Activated CD4-positive, CD25-positive, alpha-beta regulatory T cell (primary cell): Measurements from ENCODE around the gene KLK4.
"Not testable (repeated sequence)": the region's sequence is repeated elsewhere in the genome, so short reads cannot be mapped to it uniquely, and the experiment has no call there.

Experiments
- DNase-seq, 4 experiments: peaks; one replicate each; lab custom pipeline; 2025; lab: John Stamatoyannopoulos, UW

The KLK4 gene

DNA sequence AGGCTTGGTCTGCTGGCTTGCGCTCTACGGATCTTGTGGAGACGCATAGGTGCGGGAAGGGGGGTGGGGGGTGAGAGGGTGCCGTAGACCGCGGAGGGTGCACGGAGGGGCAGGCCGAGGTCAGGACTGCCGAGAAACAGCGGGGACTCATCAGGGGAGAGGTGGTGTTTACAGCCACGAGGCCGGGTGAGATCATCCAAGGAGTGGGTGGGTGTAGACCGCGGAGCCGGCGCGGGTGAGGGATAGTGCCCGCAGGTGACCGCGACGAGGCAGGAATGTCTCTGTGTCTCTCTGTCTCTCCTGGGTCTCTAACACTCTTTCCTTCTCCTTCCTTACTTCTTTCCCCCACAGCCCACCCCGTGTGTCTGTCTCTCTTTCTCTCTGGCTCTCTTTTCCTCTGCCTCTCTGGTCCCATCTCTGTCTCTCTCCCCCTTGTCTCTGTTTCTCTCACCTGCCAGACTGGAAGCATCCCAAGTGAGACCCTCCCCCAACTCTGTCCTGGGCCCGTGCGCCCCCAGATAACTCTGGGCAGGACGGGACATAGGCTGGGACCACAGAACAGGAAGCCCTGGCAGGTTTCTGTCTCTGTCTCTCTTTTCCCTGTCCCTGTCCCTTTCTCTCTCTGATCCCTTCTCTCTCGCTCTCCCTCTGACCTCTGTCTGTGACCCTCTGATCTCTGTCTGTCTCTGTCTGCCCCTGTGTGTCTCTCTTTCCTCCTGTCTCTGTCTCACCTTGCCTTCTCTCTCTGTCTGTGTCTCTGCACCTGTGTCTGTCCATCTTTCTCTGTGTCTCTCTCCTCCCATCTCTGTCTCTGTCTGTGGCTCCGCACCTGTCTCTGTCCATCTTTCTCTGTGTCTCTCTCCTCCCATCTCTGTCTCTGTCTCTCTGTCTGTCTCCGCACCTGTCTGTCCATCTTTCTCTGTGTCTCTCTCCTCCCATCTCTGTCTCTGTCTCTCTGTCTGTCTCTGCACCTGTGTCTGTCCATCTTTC, 1.8 kb upstream of the KLK4 start:
- no peak for DNase-seq

DNA sequence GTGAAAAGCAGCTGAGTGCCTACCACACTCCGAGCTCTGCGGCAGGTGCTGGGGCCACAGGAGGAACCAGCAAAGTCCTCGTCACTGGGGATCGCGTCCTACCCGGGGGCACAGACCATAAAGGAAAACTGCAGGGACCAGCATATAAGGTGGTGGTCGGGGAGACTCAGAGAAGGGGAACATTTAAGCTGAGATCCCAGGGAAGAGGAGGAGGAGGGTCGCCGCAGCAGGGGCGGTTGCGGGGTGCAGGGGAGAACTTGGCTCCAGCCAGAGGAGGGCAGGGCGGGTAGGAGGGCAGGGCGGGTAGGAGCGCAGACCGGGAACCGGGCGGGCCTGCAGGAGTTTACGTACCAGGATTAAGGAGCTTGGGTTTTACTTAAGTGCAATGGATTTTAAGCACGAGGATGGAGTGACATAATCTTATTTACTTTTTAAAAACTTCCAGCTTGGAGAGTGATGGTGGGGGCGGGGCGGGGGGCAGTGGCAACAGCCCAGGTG, 956 bp upstream of the KLK4 start:
- no peak for DNase-seq

- no peak for DNase-seq
Measured at GRCh38 chr19:50910722-50911121, 473 bp downstream of the KLK4 start.

GRCh38 chr19:50909240-50910070, 1.7 kb downstream of the KLK4 start:
- no peak for DNase-seq

DNA sequence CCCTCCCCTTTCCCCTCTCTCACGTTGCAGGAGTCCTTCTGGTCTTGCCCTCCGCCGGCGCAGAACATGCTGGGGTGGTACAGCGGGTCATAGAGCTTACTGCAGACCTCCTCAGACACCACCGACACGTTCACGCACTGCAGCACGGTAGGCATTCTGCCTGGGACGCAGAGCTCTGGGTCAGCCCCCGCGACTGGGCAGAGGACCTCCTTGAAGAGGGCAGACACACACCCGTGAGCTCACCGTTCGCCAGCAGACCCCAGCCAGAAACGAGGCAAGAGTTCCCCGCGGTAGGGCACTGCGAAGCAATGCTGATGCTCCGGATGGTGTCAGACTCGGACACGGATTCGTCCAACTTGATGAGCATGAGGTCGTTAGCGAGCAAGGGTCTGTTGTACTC, 2.9 kb downstream of the KLK4 start:
- no peak for DNase-seq

GRCh38 chr19:50906217-50906616, 5.0 kb downstream of the KLK4 start:
- DNase-seq, result no peak

- no peak for DNase-seq
Measured at GRCh38 chr19:50902640-50903039, 8.6 kb downstream of the KLK4 start.

DNA sequence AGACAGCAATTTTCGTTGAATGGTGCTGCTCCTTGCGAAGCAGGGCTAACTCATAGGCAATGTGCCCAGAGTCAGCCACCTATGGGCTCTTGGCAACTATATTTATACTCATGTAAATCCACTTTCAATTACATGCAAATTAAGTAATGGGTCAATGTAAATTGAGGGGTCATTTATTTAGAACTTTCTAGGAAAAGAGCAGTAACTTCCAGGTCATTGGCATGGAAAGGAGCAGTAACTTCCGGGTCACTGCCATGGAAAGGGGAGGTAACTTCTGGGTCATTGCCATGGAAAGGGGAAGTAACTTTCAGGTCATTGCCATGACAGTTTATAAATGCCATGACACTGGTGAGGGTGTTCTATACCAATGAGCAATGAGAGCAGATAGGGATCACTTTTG, 11.6 kb downstream of the KLK4 start:
- no peak for DNase-seq

DNA sequence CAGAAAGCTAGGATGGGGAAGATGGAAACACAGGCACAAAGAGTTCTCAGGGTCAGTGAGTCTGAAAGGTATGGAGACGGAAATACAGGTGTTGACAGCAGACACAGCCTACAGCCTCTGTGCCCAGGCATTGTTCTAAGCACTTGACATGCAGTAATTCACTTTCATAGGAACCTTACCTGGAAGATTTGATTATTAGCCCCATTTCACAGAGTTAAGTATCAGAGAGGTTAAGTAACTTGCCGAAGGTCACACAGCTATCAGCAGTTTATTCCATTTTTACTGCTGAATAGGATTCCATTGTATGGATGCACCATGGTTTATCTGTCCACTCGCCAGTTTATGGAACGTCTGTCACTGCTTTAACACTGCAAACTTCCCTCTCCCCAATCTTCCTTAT, 13.2 kb downstream of the KLK4 start:
- DNase-seq, result no peak

DNA sequence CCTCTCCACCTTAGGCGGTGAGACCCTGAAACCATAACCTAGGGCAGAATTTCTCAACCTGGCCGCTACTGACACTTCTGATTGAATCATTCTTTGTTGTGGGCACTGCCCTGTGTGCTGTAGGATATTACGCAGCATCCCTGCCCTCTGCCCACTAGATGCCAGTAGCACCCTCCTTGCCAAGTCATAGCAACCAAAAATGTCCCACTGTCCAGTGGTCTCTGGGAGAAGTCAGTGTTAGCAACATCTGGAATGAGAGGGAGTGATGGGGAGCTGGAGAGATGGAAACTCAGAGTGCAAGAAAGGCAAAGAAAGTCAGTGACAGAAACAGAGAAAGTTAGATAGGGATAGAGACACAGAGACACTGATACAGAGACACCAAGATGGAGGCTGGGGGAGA, 13.6 kb downstream of the KLK4 start:
- DNase-seq, result no peak

- no peak for DNase-seq
Measured at GRCh38 chr19:50897191-50897607, 14.0 kb downstream of the KLK4 start.

- DNase-seq, result no peak
Measured at GRCh38 chr19:50896591-50897190, 14.5 kb downstream of the KLK4 start.

DNA sequence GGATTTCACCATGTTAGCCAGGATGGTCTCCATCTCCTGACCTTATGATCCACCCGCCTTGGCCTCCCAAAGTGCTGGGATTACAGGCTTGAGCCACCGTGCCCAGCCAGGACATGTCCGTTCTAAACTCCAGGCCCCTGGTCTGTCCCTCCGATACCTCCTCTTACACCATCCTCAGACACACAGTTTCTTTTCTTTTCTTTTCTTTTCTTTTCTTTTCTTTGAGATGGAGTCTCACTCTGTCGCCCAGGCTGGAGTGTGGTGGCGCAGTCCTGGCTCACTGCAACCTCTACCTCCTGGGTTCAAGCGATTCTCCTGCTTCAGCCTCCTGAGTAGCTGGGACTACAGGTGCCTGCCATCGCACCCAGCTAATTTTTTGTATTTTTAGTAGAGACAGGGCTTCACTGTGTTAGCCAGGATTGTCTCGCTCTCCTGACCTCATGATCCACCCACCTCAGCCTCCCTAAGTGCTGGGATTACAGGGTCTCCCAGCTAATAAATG, 15.1 kb downstream of the KLK4 start:
- DNase-seq, result not testable (repeated sequence)

- no peak for DNase-seq
Measured at GRCh38 chr19:50894478-50895356, 16.5 kb downstream of the KLK4 start.

DNA sequence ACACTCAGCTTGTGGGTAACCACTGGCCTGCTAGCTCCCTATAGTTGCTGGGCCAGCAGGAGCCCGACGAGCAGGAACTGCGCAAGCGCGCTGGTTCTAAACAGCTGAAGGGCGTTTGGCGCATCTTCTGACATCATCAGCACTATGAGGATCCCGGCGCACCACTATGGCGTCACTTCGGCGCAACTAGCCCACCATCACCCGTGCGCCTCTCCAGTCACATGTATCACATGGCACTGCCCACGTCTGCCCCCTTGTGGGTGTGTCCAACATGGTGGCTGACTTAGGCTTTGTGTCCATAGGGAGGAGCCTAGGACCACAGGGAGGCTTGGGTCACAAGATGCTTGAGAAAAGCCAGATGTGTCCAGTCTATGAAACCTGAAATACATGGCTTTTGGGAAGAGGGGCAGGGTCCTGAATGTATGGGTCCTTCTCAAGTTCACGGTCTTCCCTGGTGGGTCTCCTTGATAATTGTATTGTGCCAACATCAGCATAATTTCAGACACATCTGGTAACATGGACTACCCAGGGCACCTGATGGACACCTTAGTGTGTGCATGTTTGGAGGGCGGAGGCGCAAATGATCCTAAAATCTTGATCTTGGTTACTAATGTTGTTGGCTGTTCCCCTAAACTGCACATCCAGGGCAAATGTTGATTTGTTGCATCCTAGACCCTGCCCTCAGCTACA, 18.0 kb downstream of the KLK4 start:
- no peak for DNase-seq

DNA sequence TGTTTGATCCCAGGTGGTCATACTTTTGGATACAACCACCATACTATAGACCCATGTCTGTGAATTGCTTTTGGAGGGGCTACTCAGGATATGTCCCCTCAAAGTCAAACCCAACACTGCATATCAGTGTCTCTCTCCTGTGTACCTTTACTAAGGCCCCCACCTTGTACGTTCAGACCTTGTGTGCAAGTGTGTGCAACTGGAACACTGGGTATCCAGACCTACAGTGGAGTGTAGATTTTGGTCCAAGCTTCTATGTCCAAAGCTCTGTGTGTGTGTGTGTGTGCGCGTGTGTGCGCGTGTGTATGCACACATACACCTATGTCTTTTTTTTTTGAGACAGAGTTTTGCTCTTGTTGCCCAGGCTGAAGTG, 20.0 kb downstream of the KLK4 start:
- DNase-seq, result no peak

- no peak for DNase-seq
Measured at GRCh38 chr19:50890422-50891252, 20.6 kb downstream of the KLK4 start.

DNA sequence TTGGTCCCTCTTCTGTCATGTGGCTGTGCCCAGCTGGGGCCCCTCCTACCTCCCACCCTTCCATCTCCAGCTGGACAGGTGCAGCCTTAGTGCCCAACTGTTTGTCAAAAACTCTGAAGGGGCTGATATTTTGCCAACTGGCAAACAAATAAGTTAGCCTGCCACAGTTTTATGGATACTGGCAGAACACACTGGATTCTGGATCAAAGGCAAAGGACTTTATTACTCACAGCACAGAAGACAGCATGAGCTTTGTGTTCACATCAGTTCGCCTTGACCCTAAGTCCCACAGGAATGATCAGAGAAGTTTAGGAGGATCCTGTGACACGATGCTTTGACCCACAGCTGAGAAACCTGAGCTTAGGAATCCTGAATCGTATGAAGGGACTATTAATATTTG, 21.6 kb downstream of the KLK4 start:
- DNase-seq, result no peak

- no peak for DNase-seq
Measured at GRCh38 chr19:50882188-50882587, 29.0 kb downstream of the KLK4 start.

DNA sequence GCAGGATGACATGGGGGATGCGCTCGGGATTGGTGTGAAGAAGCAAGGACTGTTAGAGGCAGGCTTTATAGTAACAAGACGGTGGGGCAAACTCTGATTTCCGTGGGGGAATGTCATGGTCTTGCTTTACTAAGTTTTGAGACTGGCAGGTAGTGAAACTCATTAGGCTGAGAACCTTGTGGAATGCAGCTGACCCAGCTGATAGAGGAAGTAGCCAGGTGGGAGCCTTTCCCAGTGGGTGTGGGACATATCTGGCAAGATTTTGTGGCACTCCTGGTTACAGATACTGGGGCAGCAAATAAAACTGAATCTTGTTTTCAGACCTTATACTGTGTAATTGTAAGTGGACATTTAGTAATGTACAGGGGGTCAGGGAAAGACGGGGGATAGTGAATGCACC, 31.0 kb downstream of the KLK4 start:
- no peak for DNase-seq
